HepG2 (cell line): ENCODE data around the gene RRBP1. TPM values are rescaled to one million over a fixed set of nuclear protein-coding genes. Genes with fewer than 3 reads are reported as not detected.

Source experiments
- CBX2 ChIP-seq, 2 experiments: fragments of 200-600 bp in 1 of 2; sonication (generic); formaldehyde crosslinking in 1 of 2; IDR thresholded peaks; 2 replicates each; pipeline versions ENCODE4 v1.7.0 to v1.8.1; 2018 to 2022; ENCODE audit warnings: low read depth in 2 of 2, low read length in 1 of 2, mild to moderate bottlenecking in 1 of 2, missing genetic modification reagents in 1 of 2
- DNMT1 ChIP-seq: sonication (generic); formaldehyde crosslinking; IDR thresholded peaks from 2 replicates; pipeline ENCODE4 v1.5.1; 2020; ENCODE audit warnings: mild to moderate bottlenecking, missing genetic modification reagents
- EP300 ChIP-seq, 3 experiments: sonication (generic) in 1 of 3; formaldehyde crosslinking in 1 of 3; IDR thresholded peaks; 2 replicates each; pipeline versions ENCODE4 v1.5.1 to v1.6.1; 2011 to 2020; ENCODE audit warnings: low read depth in 2 of 3, low read length in 2 of 3, borderline replicate concordance in 1 of 3, improper control_type of control experiment in 1 of 3, mild to moderate bottlenecking in 1 of 3, missing genetic modification reagents in 1 of 3, moderate library complexity in 1 of 3
- GFI1 ChIP-seq: sonication (generic); formaldehyde crosslinking; IDR thresholded peaks from 2 replicates; pipeline ENCODE4 v1.5.0; 2020; ENCODE audit warnings: missing genetic modification reagents, mild to moderate bottlenecking, borderline replicate concordance
- HNRNPH1 ChIP-seq: fragments of 200-400 bp; formaldehyde crosslinking; optimal IDR thresholded peaks from 2 replicates; pipeline ENCODE3; 2017; ENCODE audit warnings: mild to moderate bottlenecking, low read depth, low read length
- KDM5B ChIP-seq: sonication (generic); formaldehyde crosslinking; IDR thresholded peaks from 2 replicates; pipeline ENCODE4 v1.4.0; 2020; ENCODE audit warnings: missing genetic modification reagents, mild to moderate bottlenecking, borderline replicate concordance
- MED1 ChIP-seq: sonication (generic); formaldehyde crosslinking; IDR thresholded peaks from 2 replicates; pipeline ENCODE4 v1.4.0; 2020; ENCODE audit warnings: missing genetic modification reagents
- MLLT10 ChIP-seq: sonication (generic); formaldehyde crosslinking; IDR thresholded peaks from 2 replicates; pipeline ENCODE4 v1.4.0; 2020; ENCODE audit warnings: missing genetic modification reagents
- MXD1 ChIP-seq: sonication (generic); formaldehyde crosslinking; IDR thresholded peaks from 2 replicates; pipeline ENCODE4 v1.4.0; 2020; ENCODE audit warnings: mild to moderate bottlenecking, missing genetic modification reagents
- NFKB2 ChIP-seq: sonication (generic); formaldehyde crosslinking; IDR thresholded peaks from 2 replicates; pipeline ENCODE4 v1.4.0; 2020; ENCODE audit warnings: missing genetic modification reagents, borderline replicate concordance
- NONO ChIP-seq, 2 experiments: fragments of 450-650 bp in 1 of 2; sonication (generic) in 1 of 2; formaldehyde crosslinking in 1 of 2; IDR thresholded peaks in 1 of 2; conservative IDR thresholded peaks in 1 of 2; 2 replicates each; pipeline versions ENCODE4 v1.6.1 to v1.8.0; 2017 to 2022; ENCODE audit warnings: mild to moderate bottlenecking in 1 of 2, missing genetic modification reagents in 1 of 2, moderate library complexity in 1 of 2
- NR0B2 ChIP-seq: sonication (generic); formaldehyde crosslinking; IDR thresholded peaks from 2 replicates; pipeline ENCODE4 v1.4.0; 2020; ENCODE audit warnings: mild to moderate bottlenecking, missing genetic modification reagents
- NR3C1 ChIP-seq: sonication (generic); formaldehyde crosslinking; IDR thresholded peaks from 2 replicates; pipeline ENCODE4 v1.4.0; 2020; ENCODE audit warnings: missing genetic modification reagents
- PCBP1 ChIP-seq: fragments of 200-400 bp; formaldehyde crosslinking; IDR thresholded peaks from 2 replicates; pipeline ENCODE4 v1.6.1; 2017; ENCODE audit warnings: mild to moderate bottlenecking, low read depth, low read length, borderline replicate concordance
- POLR2A ChIP-seq, 2 experiments: IDR thresholded peaks; 2 replicates each; pipeline ENCODE4 v1.6.1; 2011; ENCODE audit warnings: low read depth in 2 of 2, low read length in 2 of 2, mild to moderate bottlenecking in 1 of 2, moderate library complexity in 1 of 2; ENCODE audit not compliant: insufficient read depth in 1 of 2
- PPARG ChIP-seq: conservative IDR thresholded peaks from 2 replicates; pipeline ENCODE4 v1.6.1; 2016; ENCODE audit warnings: missing biosample characterization, missing genetic modification reagents
- REST ChIP-seq, 2 experiments: IDR thresholded peaks; 2 replicates each; pipeline ENCODE4 v1.6.1; 2011 to 2012; ENCODE audit warnings: low read length in 2 of 2, borderline replicate concordance in 1 of 2, low read depth in 1 of 2, mild to moderate bottlenecking in 1 of 2, moderate library complexity in 1 of 2
- RNF2 ChIP-seq: fragments of 450-650 bp; conservative IDR thresholded peaks from 2 replicates; pipeline ENCODE4 v1.6.1; 2016; ENCODE audit warnings: low read depth
- SRF ChIP-seq: IDR thresholded peaks from 2 replicates; pipeline ENCODE4 v1.6.1; 2011; ENCODE audit warnings: mild to moderate bottlenecking, low read depth, low read length, moderate library complexity
- STAG1 ChIP-seq: sonication (generic); formaldehyde crosslinking; IDR thresholded peaks from 2 replicates; pipeline ENCODE4 v1.4.0; 2020; ENCODE audit warnings: missing genetic modification reagents
- ZC3H13 ChIP-seq: sonication (generic); formaldehyde crosslinking; IDR thresholded peaks from 2 replicates; pipeline ENCODE4 v1.8.1; 2023; ENCODE audit warnings: mild to moderate bottlenecking, missing genetic modification reagents, moderate library complexity
- ZFP41 ChIP-seq: sonication (generic); formaldehyde crosslinking; IDR thresholded peaks from 2 replicates; pipeline ENCODE4 v1.4.0; 2020; ENCODE audit warnings: mild to moderate bottlenecking, missing genetic modification reagents, borderline replicate concordance
- ZNF138 ChIP-seq: sonication (generic); formaldehyde crosslinking; IDR thresholded peaks from 2 replicates; pipeline ENCODE4 v1.5.0; 2020; ENCODE audit warnings: mild to moderate bottlenecking, low read depth, missing genetic modification reagents
- ZNF552 ChIP-seq: sonication (generic); formaldehyde crosslinking; IDR thresholded peaks from 2 replicates; pipeline ENCODE4 v1.9.0; 2022; ENCODE audit warnings: missing genetic modification reagents, mild to moderate bottlenecking, borderline replicate concordance
- ZNF788 ChIP-seq: sonication (generic); formaldehyde crosslinking; IDR thresholded peaks from 2 replicates; pipeline ENCODE4 v1.5.0; 2020; ENCODE audit warnings: mild to moderate bottlenecking, missing genetic modification reagents, borderline replicate concordance
- ZNF839 ChIP-seq: sonication (generic); formaldehyde crosslinking; IDR thresholded peaks from 2 replicates; pipeline ENCODE4 v1.4.0; 2020; ENCODE audit warnings: missing genetic modification reagents, mild to moderate bottlenecking, borderline replicate concordance
- polyA plus RNA-seq, 8 experiments: library from polyadenylated mRNA; depleted of rRNA in 3 of 8; stranded (reverse) in 7 of 8; unstranded in 1 of 8; fragments of >200 nt; fragmentation: Illumina TruSeq in 4 of 8; extraction: Trizol in 4 of 8; gene quantifications; 2 replicates each; pipeline versions ENCODE4 v1.2.1 to v1.2.3, GENCODE V29; 2011 to 2016; ENCODE audit warnings: low read depth in 4 of 8, missing spikeins in 1 of 8, mixed read lengths in 1 of 8; ENCODE audit not compliant: insufficient read depth in 1 of 8
- total RNA-seq, 5 experiments: library from RNA; depleted of rRNA; stranded (reverse); fragments of >200 nt; fragmentation: Illumina TruSeq; extraction: Trizol; gene quantifications; 2 replicates each; pipeline ENCODE4 v1.2.3, GENCODE V29; 2016; ENCODE audit warnings: low read depth in 1 of 5

Gene RRBP1
- total and polyA plus RNA-seq, 2 of the 13 experiments (the other 11 are each of a cell fraction or from before 2014, with no cell fraction given), result 150 to 222 TPM

- TF ChIP-seq EP300 (IDR thresholded peaks at IDR 0.05; ENCODE audit: low read depth in 2 of 2, low read length in 2 of 2) (no peak), EP300 (CRISPR knock-in tag; IDR thresholded peaks at IDR 0.05; ENCODE audit: borderline replicate concordance) (no peak), CBX2 (IDR thresholded peaks at IDR 0.05; ENCODE audit: low read depth, low read length) (no peak), CBX2 (CRISPR knock-in tag; IDR thresholded peaks at IDR 0.05; ENCODE audit: low read depth) (no peak), PCBP1 (0 out of 2 replicates have a peak, but pooled peaks have one; percentile 58), ZNF552 (CRISPR knock-in tag) (no peak), GFI1 (no peak), STAG1 (CRISPR knock-in tag) (0 out of 2 replicates have a peak, but pooled peaks have one; percentile 21), NONO (IDR thresholded peaks at IDR 0.05) (no peak), NONO (CRISPR knock-in tag; conservative IDR thresholded peaks at IDR 0.05) (0 out of 2 replicates have a peak, but pooled peaks have one; percentile 56), ZNF839 (CRISPR knock-in tag) (no peak), NFKB2 (0 out of 2 replicates have a peak, but pooled peaks have one; percentile 27), MLLT10 (no peak), MXD1 (peak; percentile 77; the same call in 1 of the 2 replicates), DNMT1 (CRISPR knock-in tag) (no peak), POLR2A (IDR thresholded peaks at IDR 0.05; ENCODE audit: insufficient read depth in 1 of 2, low read depth in 2 of 2, low read length in 2 of 2) (0 out of 4 replicates have a peak, but pooled peaks of 1 of the 2 experiments have one; percentile 24), RNF2 (no peak), HNRNPH1 (peak; percentile 44), ZNF788 (CRISPR knock-in tag) (0 out of 2 replicates have a peak, but pooled peaks have one; percentile 13), ZC3H13 (CRISPR knock-in tag) (0 out of 2 replicates have a peak, but pooled peaks have one; percentile 5), MED1 (CRISPR knock-in tag) (no peak), KDM5B (CRISPR knock-in tag) (peak; percentile 26; the same call in 1 of the 2 replicates), REST (IDR thresholded peaks at IDR 0.05; ENCODE audit: borderline replicate concordance in 1 of 2, low read depth in 1 of 2, low read length in 2 of 2) (no peak), ZFP41 (0 out of 2 replicates have a peak, but pooled peaks have one; percentile 5), NR3C1 (CRISPR knock-in tag) (no peak), SRF (no peak), ZNF138 (CRISPR knock-in tag) (no peak), PPARG (CRISPR knock-in tag) (no peak), NR0B2 (CRISPR knock-in tag) (0 out of 2 replicates have a peak, but pooled peaks have one; percentile 20)
These were observed 29.6 kb downstream of the RRBP1 start (continued) for GRCh38 chr20:17652411-17652810.
